Urinary bladder (tissue), 4 donors: Measurements from ENCODE around the gene TIAM1. TPM values are rescaled to one million over a fixed set of nuclear protein-coding genes. Genes with fewer than 3 reads are reported as not detected.

Experiments
- DNase-seq: peaks from one replicate; pipeline ENCODE4 v3.0.0-alpha.2; 2015; ENCODE audit errors: extremely low spot score
- H3K27ac ChIP-seq: one replicate; pipeline ENCODE4 v1.5.1; 2013; ENCODE audit warnings: low read depth, mild to moderate bottlenecking, moderate library complexity
- H3K36me3 ChIP-seq: one replicate; pipeline ENCODE4 v1.6.1; 2013; ENCODE audit warnings: mild to moderate bottlenecking, moderate library complexity; ENCODE audit not compliant: insufficient read depth
- H3K4me1 ChIP-seq: one replicate; pipeline ENCODE4 v1.6.1; 2013; ENCODE audit warnings: mild to moderate bottlenecking, moderate library complexity; ENCODE audit not compliant: insufficient read depth
- H3K4me3 ChIP-seq: one replicate; pipeline ENCODE4 v1.5.1; 2013; ENCODE audit warnings: low read depth, low read length
- WGBS: extraction: QIAGEN DNeasy Blood & Tissue Kit; methylation state at CpG from one replicate; pipeline ENCODE4 v1.1.7; 2013; 5-methylcytosine and 5-hydroxymethylcytosine counted together
- polyA plus RNA-seq: library from polyadenylated mRNA; stranded (reverse); fragments of 200-250 nt; gene quantifications from one replicate; pipeline ENCODE4 v1.2.3, GENCODE V29; 2013
- total RNA-seq: library from RNA; depleted of rRNA; stranded (reverse); fragments of >200 nt; gene quantifications from one replicate; pipeline ENCODE4 v1.2.3, GENCODE V29; 2014
- donor health status: healthy with polysubstance abuse.
- donor health status: healthy.

TIAM1 gene
- total and polyA plus RNA-seq, 2 donors, result 10.0 to 36.0 TPM

DNA sequence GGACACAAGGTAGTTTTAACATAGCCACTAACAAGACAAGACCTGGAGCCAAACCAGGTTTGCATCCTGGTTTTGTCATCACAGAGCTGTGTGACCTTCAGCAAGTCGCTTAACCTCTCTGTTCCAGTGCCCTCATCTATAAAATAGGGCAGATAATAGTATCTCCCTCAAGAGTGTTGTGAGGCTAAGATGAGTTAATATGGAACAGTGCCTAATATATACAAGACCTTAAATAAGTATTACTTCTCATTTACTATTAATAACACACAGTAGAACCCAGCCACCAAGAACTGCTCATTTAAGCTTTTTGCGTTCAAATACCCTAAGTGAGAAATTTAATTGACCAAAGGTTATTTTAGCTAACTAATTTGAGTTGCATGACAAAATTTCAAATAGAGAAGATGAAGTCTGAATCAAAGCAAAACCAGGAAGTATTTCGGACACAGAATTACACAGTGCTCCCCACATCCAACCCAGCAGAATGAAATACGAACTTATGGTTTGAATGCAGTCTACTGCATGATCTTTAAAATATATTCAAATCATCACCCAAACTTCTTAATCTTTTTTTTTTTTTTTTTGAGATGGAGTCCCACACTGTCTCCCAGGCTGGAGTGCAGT lies 181.9 kb downstream of the TIAM1 start:
- DNase-seq, result no peak
- Histone ChIP-seq H3K4me3 (no peak overlapping the region), H3K36me3 (no peaks in the 10 kb centered on the region), H3K4me1 (no peaks in the 10 kb centered on the region), H3K27ac (no peak overlapping the region)
- 80% methylated on average over 4 of the region's 4 CpGs for WGBS

DNA sequence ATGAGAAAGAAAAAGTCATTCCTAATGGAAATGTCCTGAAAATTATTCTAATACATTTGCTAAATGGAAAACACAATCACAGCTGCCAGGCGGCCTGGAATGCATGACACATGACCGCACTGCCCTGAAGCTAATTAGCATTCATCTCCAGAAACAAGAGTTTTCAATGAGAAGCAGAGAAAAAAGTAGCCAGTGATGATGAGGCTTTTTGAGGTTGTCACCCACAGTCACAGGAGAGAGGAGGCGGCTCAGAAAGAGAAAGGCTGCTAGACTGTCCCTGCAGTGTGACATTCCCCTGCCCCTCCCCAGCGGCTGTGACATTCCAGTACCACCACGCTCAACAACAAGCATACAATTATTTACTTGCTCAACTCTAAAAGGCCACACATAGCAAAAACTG lies 182.9 kb downstream of the TIAM1 start:
- 63% methylated on average over 5 of the region's 5 CpGs for WGBS
- Histone ChIP-seq H3K4me3 (no peak overlapping the region), H3K4me1 (no peaks in the 10 kb centered on the region), H3K27ac (no peak overlapping the region), H3K36me3 (no peaks in the 10 kb centered on the region)
- no peak for DNase-seq

DNA sequence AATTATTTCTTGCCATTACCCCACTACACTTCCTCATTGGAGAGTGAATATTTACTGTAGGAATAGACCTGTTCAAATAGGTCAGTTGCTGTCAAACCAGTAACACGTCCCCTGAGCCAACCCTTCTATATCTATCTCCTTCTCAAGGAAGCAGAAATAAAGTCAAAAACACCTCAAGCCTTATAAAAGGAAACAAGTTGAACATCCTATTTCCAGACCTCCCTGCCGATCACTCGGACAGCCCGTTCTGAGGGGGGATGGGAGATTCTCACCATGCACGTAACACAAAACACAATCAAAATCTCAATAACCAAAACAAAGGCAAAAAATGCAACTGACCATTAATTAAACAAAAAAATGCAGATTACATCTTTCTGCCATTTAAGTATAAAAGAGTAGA lies 184.3 kb downstream of the TIAM1 start:
- no peaks in the 10 kb centered on the region for H3K36me3 ChIP-seq
- H3K4me3 ChIP-seq, result no peak overlapping the region
- WGBS, result 76% methylated on average over 5 of the region's 5 CpGs
- H3K27ac ChIP-seq, result peak overlapping the region; percentile 54
- H3K4me1 ChIP-seq, result no peaks in the 10 kb centered on the region
- no peak for DNase-seq

DNA sequence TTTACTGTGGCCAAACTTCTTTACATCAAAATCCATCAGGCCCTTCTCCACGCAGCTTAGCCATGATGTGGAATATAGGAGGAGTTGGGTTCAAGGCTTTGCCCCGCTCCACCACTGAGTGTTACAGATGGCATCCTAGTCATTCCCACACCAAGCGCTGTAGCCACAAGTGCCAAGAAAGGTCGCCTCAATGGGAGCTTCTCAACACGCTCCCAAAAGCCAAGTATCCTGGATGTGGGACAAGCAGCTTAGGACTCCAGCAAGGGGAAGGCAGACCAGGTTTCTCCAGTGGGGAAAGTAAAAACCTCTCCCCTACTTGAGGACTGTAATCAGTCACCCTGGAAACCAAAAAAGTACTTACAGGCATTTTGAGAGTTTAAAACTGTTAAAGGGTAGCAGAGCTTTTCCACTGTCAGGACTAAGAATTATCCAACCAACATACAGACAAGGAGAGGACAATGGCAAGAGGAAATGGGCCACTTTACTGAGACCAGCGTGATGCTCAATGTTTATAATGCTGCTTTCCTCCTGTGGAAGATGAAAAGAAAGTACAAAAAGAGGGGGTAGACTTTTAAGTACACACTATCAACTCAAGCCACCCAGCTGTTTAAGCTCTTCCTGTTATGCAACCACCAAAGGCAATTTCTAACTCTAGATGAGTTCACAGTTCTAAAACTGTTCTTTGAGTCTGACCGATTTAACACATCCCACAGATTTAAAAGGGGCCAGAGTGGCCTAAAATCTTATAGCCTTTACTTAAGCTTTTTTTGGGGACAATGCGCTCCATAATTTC lies 185.1 kb downstream of the TIAM1 start:
- Histone ChIP-seq H3K36me3 (no peaks in the 10 kb centered on the region), H3K27ac (no peak overlapping the region), H3K4me3 (peak overlapping the region; percentile 6), H3K4me1 (no peaks in the 10 kb centered on the region)
- DNase-seq, result no peak
- WGBS, result 79% methylated on average over 8 of the region's 8 CpGs

DNA sequence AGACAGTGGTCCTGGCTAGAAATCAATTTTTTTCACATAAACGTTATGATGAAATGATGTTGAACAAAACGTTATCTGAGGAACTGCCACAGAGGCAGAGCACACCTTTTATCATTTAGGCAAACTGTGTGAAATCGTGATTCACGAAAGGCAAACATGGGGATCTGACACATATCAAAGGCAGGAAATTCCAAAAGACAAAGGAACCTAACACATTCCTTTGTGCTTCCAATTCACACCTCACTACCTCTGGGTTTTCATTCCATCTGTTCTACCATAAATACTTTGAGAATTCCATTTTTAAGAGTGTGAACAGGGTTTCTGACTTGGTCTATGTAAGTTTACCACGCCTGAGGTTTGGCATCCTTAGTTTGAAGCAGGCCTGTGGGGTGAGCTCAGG lies 186.3 kb downstream of the TIAM1 start:
- no peak for DNase-seq
- Histone ChIP-seq H3K4me1 (no peaks in the 10 kb centered on the region), H3K36me3 (no peaks in the 10 kb centered on the region), H3K4me3 (no peak overlapping the region), H3K27ac (no peak overlapping the region)
- WGBS, result 70% methylated on average over 5 of the region's 5 CpGs

DNA sequence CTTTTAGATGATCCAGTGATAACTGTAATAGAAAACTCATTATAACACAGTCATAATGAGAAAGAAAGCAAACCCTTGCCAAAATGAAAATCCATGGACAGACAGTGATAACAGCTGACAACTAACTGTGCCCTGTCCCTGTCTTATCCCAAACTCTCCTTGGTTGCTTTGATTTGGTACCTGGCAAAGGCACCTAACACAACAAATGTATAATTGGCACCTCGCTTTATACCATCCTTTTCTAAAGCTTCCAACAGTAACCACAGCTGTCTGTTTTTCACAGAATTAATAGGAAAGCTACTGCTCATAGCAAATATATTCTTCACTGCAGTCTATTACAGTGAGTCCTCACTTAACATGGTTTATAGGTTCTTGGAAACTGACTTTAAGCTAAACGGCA lies 187.4 kb downstream of the TIAM1 start:
- WGBS, result 96% methylated on average over 2 of the region's 2 CpGs
- Histone ChIP-seq H3K36me3 (no peaks in the 10 kb centered on the region), H3K27ac (no peak overlapping the region), H3K4me3 (no peak overlapping the region), H3K4me1 (no peaks in the 10 kb centered on the region)
- DNase-seq, result no peak

DNA sequence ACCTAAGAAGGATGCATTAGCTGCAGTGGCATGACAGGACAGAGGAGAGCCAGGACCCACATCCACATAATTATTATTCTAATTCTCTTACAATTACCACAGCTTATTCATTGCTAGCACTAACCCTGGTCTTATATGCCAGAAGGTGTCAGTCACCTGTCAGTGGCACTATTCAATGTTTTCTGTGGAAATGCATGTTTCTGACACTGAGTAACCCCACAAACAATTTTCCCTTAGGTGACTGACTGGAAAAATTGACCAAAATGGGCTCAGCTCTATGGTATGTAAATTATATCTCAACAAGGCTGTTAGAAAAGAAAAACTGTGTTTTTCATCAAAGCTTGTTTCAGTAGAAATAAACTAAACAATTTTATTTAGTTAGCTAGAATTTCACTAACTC lies 187.9 kb downstream of the TIAM1 start:
- H3K36me3 ChIP-seq, result no peaks in the 10 kb centered on the region
- H3K4me1 ChIP-seq, result no peaks in the 10 kb centered on the region
- H3K27ac ChIP-seq, result no peak overlapping the region
- DNase-seq, result no peak
- H3K4me3 ChIP-seq, result no peak overlapping the region

DNA sequence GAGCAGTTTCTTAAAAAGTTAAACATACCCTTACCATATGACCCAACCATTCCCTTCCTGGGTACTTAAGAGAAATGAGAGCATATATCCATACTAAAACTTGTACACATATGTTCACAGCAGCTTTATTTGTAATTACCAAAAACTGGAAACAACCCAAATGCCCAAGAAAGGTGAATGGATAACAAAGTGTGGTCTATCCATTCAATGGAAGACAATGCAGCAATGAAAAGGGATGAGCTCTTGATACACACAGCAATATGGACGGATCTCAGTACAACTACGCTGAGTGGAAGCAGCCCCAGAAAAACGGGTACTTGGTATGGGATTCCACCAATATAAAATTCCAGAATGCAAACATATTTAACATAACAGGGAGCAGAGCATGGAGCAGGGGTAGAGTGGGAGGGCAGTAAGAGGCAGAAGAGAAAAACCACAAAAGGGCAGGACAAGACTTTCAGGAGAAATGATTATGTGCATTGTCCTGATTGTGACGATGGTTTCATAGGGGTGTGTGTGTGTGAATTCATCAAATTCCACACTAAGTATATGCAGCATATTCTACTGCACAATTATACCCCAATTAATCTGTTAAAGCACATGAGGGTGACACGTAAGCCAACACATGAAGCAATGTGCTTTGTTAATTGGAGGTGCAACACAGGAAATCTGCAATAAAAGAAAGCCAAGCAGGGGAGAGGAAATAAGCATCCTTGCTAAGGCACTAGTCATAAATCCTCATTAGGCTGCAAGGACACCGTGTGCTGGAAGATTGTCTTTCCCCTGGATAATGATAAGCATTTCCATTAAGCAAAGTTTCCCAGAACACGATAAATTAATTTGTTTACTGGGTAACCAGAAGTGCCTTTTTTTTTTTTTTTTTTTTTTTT lies 192.7 kb downstream of the TIAM1 start:
- Histone ChIP-seq H3K27ac (no peak overlapping the region), H3K36me3 (no peaks in the 10 kb centered on the region), H3K4me1 (no peaks in the 10 kb centered on the region), H3K4me3 (no peak overlapping the region)
- no peak for DNase-seq
- WGBS, result 85% methylated on average over 7 of the region's 7 CpGs

DNA sequence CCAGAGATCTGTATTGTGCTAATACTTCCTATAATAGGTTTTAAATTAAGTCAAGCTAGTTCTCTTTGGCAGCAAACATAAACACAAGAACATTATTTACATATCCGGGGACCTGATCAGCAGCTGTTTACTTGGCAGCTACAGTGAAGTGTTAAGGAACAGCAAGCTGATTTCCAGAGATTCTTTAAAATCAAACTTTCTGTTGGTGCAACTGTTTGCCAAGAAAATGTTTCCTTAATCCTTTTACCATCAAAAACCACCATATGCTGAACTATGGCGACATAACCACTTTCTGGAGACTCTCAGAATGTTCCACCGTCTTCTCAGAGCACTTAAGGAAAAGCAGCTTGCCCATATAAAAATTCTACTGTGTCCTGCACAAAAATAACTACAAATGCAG lies 198.8 kb downstream of the TIAM1 start:
- H3K4me1 ChIP-seq, result no peaks in the 10 kb centered on the region
- 36% methylated on average over 3 of the region's 3 CpGs for WGBS
- DNase-seq, result no peak
- H3K27ac ChIP-seq, result no peak overlapping the region
- H3K4me3 ChIP-seq, result no peak overlapping the region
- H3K36me3 ChIP-seq, result no peaks in the 10 kb centered on the region

DNA sequence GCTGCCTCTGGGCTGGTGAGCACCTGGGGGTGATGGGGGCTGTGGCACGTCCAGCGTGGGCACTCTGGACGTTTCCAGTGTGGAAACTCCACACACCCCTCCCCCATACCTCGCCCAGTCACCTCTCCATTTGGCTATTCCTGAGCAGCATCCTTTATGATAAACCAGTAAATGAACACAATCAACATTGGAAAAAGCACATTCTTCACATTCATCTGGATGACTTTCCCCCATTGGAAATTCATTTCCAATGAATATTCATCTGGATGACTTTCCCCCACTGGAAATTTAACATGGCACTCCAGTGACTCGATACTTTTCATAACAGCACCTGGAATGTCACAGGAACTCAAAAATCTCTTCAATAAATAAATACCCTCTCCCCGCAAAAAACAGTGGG lies 201.0 kb downstream of the TIAM1 start:
- WGBS, result 93% methylated on average over 6 of the region's 6 CpGs
- Histone ChIP-seq H3K4me3 (no peak overlapping the region), H3K27ac (no peak overlapping the region), H3K36me3 (no peaks in the 10 kb centered on the region), H3K4me1 (no peaks in the 10 kb centered on the region)
- DNase-seq, result no peak

DNA sequence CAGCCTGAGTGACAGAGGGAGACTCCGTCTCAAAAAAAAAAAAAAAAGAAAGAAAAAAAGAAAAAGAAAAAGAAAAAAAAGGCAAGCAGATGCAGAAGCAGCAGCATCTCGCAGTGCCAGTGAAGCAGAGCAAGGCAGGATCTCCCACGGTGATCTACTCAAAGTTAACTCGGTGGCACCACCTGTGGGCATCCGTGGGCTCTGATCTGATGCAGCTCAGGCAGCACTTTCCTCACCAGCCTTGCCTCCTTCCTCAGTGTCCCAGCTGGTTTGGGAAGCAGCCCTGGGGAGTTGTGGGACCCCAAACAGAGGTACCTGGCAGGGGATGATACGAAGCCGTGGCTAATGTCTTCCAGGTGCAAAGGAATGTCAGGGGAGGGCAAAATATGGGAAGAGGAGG lies 201.5 kb downstream of the TIAM1 start:
- Histone ChIP-seq H3K36me3 (no peaks in the 10 kb centered on the region), H3K4me3 (no peak overlapping the region), H3K4me1 (no peaks in the 10 kb centered on the region), H3K27ac (no peak overlapping the region)
- DNase-seq, result no peak
- WGBS, result 84% methylated on average over 7 of the region's 7 CpGs

DNA sequence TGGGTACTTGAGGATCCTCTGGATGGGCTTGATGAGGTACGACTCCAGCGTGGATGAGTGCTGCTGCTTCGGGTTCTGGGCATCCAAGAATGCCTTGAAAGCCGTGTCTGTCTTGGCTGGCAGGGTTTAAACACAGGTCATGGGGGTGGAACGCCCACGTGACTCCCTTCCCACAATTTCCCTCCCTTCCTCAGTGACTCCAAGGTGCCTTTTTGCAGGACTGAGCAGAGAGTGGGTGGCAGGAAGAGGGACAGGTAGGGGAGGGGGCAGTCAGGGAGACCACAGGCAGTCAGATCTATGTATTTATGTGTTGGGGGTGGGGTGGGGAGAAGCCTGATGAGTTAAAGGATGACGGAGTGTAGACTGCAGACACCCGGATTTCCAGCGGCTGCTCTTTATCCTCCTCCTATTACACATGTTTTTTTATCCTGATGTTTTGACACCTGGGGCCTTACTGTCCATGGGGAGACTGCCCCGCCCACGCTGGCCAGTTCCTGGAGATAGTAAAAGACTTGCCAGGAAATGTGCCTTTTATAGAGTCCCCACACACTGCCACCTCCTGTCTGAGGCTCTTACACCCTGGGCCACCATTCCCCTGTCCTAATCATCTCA lies 202.6 kb downstream of the TIAM1 start:
- WGBS, result 75% methylated on average over 11 of the region's 11 CpGs
- DNase-seq, result no peak
- Histone ChIP-seq H3K4me3 (no peak overlapping the region), H3K27ac (no peak overlapping the region), H3K4me1 (no peaks in the 10 kb centered on the region), H3K36me3 (no peaks in the 10 kb centered on the region)

DNA sequence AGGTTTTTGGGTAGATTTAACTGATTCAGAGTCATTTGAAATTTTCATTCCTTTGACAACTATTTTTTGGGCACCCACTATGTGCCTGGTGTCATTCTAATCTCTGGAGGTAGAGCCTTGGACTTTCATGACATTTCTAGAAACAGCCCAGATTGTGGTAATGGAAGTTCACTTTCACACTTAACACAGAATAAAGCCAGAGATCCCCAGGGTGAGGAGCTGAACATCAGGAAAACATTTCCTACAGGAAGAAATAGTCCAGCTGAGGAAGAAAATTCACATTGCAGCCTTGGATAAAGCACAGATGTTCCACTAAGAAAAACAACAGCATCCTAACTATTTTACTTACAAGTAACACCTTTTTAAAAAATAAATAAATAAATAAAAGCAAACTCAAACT lies 203.4 kb downstream of the TIAM1 start:
- DNase-seq, result no peak
- Histone ChIP-seq H3K36me3 (no peaks in the 10 kb centered on the region), H3K27ac (no peak overlapping the region), H3K4me3 (no peak overlapping the region), H3K4me1 (no peaks in the 10 kb centered on the region)
